Coronary artery (tissue), 2 donors: ENCODE measurements around the gene AGO4.

ENCODE experiments used
- DNase-seq: peaks from one replicate; pipeline ENCODE4 v3.0.0-alpha.2; 2017; ENCODE audit warnings: low spot score
- H3K27ac ChIP-seq, 2 donors: fragments of 200-600 bp; sonication (generic); one replicate each; pipeline ENCODE4 v1.5.1; 2016 to 2019
- H3K4me3 ChIP-seq: fragments of 200-600 bp; sonication (generic); 2 replicates; pipeline ENCODE4 v1.5.1; 2016; ENCODE audit warnings: mild to moderate bottlenecking, moderate library complexity
- TF ChIP-seq, protein P1 (sequence below): fragments of 200-600 bp; sonication (generic); IDR thresholded peaks from one replicate; pipeline ENCODE4 v1.5.1; 2019; ENCODE audit warnings: antibody characterized with exemption

AGO4 gene

DNA sequence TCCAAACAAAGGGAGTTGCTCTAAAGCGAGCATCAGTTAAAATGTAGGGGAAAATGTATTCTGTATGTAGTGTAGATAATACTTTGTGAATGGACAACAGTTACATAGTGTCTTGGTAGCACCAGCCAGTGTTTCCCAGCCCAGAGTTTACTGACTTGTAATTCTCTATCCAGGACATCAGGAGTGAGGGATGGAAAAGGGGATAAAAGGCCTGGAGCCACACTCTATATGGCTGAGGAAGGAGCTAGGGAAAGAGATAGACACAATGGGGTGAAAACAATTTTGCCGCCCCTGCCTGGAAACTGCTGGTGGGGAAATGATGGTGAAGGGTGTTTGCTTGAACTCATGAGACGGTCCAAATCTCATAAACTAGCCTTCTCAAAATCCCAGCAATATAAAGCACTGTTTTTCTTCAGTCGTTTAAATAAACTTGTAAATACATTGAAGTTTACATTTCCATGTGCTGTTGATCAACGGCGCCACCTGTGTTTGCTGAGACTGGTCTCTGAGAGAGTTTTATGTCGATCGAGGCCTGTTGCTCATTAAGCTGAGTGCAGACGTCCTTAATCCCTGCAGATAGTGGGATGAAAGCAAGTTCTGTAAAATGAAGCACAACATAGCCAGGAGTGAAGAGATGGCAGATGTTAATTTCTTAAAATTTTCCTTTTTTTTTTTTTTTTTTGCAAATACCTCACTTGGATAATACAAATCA is 47.3 kb downstream of the AGO4 start:
- TF ChIP-seq, protein P1, sequence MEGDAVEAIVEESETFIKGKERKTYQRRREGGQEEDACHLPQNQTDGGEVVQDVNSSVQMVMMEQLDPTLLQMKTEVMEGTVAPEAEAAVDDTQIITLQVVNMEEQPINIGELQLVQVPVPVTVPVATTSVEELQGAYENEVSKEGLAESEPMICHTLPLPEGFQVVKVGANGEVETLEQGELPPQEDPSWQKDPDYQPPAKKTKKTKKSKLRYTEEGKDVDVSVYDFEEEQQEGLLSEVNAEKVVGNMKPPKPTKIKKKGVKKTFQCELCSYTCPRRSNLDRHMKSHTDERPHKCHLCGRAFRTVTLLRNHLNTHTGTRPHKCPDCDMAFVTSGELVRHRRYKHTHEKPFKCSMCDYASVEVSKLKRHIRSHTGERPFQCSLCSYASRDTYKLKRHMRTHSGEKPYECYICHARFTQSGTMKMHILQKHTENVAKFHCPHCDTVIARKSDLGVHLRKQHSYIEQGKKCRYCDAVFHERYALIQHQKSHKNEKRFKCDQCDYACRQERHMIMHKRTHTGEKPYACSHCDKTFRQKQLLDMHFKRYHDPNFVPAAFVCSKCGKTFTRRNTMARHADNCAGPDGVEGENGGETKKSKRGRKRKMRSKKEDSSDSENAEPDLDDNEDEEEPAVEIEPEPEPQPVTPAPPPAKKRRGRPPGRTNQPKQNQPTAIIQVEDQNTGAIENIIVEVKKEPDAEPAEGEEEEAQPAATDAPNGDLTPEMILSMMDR: no peak
- DNase-seq: no peak
- Histone ChIP-seq H3K4me3 (no peak overlapping the region), H3K27ac (no peak overlapping the region)

DNA sequence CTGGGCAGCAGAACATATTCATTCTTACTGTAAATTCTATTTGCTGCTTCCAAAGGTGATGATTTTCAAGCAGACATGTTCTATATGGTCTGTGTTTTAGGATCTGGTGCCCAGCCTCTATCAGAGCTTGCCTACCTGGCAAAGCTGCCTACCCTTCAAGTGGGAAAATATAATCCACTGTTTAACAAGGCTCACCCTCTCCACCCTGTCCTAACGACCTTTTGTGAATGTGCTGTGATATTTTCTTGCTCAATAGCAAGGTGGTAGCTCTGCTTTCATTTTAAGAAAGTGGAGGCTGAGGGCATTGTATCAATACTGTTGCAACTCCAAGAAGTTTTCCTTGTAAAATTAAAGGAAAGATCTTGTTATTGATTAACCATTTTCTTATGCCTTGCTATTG is 49.1 kb downstream of the AGO4 start:
- Histone ChIP-seq H3K27ac (no peak overlapping the region), H3K4me3 (no peak overlapping the region)
- DNase-seq: no peak
- TF ChIP-seq, protein P1: no peak

DNA sequence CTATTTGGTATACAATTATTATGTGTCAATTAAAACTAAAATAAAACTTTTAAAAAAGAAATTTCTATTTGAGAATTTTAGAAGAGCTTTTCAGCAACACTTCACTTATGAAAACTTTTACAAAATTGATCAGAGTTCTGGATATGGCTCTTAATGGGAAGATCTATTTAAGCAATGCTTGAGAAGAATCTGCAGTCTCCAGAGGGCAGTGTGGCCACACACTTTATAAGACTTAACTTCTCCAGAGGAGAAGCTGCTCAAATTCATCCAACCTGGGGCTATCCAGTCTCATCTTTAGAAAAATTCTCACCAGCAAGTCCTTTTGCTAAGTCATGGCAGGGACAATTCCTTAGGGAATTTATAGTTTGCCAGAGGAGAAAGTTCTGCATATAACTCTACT is 50.0 kb downstream of the AGO4 start:
- DNase-seq: no peak
- TF ChIP-seq, protein P1: no peak
- H3K27ac ChIP-seq: no peak overlapping the region
- H3K4me3 ChIP-seq: no peak overlapping the region

DNA sequence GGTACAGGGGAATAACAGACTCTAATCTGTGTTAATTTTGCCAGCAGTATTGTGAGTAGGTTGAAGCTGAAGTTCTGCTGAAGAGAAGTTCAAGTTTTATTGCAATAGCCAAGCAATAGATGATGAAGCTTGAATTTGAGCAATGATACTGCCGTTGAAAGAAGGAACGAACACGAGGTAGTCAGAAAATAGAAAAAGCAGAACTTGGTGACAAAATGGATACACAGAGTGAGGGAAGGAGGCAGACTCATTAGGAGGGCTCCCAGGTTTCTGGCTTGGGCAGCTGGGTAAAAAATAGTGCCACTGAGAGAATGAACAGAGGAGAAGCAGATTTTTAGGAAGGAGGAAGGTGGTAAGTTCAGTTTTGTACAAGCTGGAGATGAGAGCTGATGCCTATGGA is 52.9 kb downstream of the AGO4 start:
- DNase-seq: no peak
- H3K4me3 ChIP-seq: no peak overlapping the region
- no peak overlapping the region for H3K27ac ChIP-seq
- TF ChIP-seq, protein P1: no peak

DNA sequence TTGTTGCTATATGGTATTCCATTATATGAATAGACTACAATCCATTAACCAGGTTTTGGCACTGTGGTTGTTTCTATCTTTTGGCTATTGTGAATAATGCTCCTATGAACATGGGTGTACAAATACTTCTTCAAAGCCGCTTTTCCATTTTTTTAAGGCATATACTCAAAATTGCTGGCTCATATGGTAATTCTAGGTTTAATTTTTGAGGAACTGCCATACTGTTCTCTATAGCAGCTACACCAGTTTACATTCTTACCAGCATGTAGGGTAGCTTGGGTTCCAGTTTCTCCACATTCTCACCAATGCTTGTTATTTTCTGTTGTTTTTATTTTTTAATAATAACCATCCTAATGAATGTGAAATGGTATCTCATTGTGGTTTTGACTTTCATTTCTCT is 55.3 kb downstream of the AGO4 start:
- DNase-seq: no peak
- H3K27ac ChIP-seq: no peak overlapping the region
- TF ChIP-seq, protein P1: no peak

DNA sequence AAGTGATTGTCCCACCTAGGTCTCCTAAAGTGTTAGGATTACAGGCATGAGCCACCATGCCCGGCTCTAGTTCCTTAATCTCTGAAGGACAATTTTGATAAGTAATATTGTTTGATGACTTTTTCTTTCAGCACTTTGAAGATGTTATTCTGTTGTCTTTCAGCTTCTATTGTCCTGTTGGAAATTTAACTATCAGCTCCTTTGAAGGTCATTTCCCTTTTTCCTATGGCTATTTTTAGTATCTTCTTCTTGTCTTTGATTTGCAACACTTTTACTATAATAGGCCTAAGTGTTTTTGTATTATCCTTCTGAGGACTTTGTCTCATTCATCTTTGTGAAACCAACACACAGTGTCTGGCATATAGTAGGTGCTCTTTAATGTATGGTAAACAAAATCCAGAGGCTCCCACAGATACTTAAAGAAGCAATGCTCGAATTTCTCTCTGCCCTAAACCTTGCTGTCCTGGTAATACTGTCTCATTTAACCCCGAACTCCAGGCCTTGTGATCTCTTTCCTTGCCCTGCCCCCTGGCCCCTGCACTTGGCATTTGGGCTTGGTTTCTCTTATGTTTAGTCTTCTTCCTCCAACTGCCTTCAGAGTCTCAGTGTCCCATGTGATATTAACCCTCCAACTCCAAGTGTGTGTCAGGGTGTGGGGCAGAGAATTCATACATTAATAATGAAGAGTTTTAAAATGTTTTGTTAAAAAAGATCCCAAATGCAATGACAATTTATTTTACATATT is 56.2 kb downstream of the AGO4 start:
- TF ChIP-seq, protein P1: no peak
- DNase-seq: no peak
- no peak overlapping the region for H3K27ac ChIP-seq
- no peak overlapping the region for H3K4me3 ChIP-seq

More for the DNA sequence above, 55.3 kb downstream of the AGO4 start:
- no peak overlapping the region for H3K4me3 ChIP-seq

DNA sequence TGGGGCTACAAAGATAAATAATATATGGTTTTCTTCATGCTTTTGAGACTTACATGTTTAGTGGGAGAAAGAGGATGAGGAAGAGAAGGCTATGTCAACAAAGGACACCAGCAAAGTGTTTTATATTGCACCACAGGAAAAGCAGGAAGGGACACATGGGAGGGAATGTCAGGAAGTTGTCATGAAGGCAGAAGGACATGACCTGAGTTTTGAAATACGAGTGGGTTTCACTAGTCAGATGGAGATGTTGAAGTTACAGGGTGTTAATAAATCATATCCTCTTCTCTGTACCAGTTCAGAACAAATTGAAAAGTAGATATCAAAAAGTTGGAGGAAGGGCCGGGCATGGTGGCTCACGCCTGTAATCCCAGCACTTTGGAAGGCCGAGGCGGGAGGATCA is 57.0 kb downstream of the AGO4 start:
- H3K27ac ChIP-seq: no peak overlapping the region
- DNase-seq: no peak
- H3K4me3 ChIP-seq: no peak overlapping the region
- TF ChIP-seq, protein P1: no peak
